ENCODE data around the gene PLA2G4B. TPM values are rescaled to one million over a fixed set of nuclear protein-coding genes. Genes with fewer than 3 reads are reported as not detected.
A peak's percentile ranks its signal among the peaks of the same experiment; 100 is the strongest.

The PLA2G4B gene
- total RNA-seq, 1 donor from 2014 or later: 1.6 TPM

- Histone ChIP-seq H3K27ac (ENCODE audit: low read depth, low read length) (no peak overlapping the region), H3K27me3 (ENCODE audit: control insufficient read depth in 3 of 3, insufficient read depth in 3 of 3, low read length in 3 of 3) (no peaks in the 10 kb centered on the region), H3K4me3 (ENCODE audit: low read length in 3 of 3) (no peak overlapping the region), H3K36me3 (ENCODE audit: control insufficient read depth in 3 of 3, insufficient read depth in 3 of 3, low read length in 3 of 3) (peaks cover 0 to 2% (median 0%) of the 10 kb centered on the region in 3 donors), H3K9ac (ENCODE audit: low read depth in 1 of 3, low read length in 3 of 3) (no peak overlapping the region), H3K9me3 (ENCODE audit: control insufficient read depth in 3 of 3, low read length in 3 of 3) (no peaks in the 10 kb centered on the region), H3K4me1 (ENCODE audit: control insufficient read depth in 3 of 3, insufficient read depth in 3 of 3, low read length in 3 of 3) (peaks cover 0 to 14% (median 6%) of the 10 kb centered on the region in 3 donors)
These were observed 32.1 kb upstream of the PLA2G4B start for GRCh38 chr15:41806291-41807181.

DNA sequence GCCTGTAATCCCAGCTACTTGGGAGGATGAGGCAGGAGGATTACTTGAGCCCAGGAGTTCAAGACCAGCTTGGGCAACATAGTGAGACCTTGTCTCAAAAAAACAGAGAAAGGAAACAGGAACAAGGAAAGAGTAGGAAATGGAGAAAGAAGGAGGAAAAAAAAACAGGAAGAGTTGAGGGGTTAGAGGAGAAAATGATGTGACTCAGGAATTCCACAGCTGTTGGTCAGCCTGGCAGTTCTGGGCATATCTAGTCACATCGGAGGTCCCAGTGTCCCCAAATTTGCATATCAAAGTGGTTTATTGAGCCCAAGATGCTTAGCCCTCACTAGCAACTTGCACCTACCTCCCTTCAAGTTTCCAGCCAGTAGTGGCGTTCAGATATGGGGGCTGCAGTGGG is 29.5 kb upstream of the PLA2G4B start:
- H3K4me3 ChIP-seq (ENCODE audit: low read length in 3 of 3): no peak overlapping the region
- no peaks in the 10 kb centered on the region for H3K27me3 ChIP-seq (ENCODE audit: control insufficient read depth in 3 of 3, insufficient read depth in 3 of 3, low read length in 3 of 3)
- H3K9ac ChIP-seq (ENCODE audit: low read depth in 1 of 3, low read length in 3 of 3): no peak overlapping the region
- H3K36me3 ChIP-seq (ENCODE audit: control insufficient read depth in 3 of 3, insufficient read depth in 3 of 3, low read length in 3 of 3): peaks cover 13 to 19% (median 15%) of the 10 kb centered on the region in 3 donors
- H3K4me1 ChIP-seq (ENCODE audit: control insufficient read depth in 3 of 3, insufficient read depth in 3 of 3, low read length in 3 of 3): peaks cover 0 to 15% (median 6%) of the 10 kb centered on the region in 3 donors
- H3K9me3 ChIP-seq (ENCODE audit: control insufficient read depth in 3 of 3, low read length in 3 of 3): no peaks in the 10 kb centered on the region
- H3K27ac ChIP-seq (ENCODE audit: low read depth, low read length): no peak overlapping the region

DNA sequence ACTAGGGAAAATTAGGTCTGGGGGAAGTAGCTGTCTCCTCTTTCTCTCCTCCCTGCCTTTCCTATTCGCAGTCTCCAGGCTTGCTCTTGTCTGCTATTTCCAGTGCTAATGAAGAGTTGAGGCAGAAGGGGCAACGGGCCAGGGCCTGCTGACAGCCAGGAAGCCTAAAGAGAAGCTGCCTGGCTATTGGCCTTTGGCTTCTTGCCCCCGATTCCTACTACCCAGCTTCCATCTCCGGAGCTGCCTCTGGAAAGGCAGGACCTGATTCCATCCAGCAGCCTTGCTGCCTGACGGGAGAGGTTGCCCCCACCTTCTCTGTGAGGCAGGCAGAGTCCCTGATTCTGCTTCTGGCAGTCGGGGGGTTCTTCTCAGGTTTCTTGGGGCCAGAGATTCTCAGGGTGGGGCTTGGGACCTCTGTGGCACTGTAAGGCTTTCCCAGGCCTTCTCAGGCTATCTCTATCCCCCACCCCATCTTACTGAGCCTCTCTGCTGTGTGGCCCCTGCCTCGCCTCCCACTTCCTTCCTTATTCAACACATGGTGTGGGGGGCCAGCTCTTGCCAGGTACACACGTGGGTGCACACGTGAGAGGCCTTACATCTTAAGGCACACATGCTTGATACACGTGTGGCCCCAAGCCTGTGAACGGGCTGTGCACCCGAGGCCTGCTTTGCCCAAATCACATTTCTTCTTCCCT is 29.0 kb upstream of the PLA2G4B start:
- H3K9me3 ChIP-seq (ENCODE audit: control insufficient read depth in 3 of 3, low read length in 3 of 3): no peaks in the 10 kb centered on the region
- H3K4me3 ChIP-seq (ENCODE audit: low read length in 3 of 3): no peak overlapping the region
- H3K27ac ChIP-seq (ENCODE audit: low read depth, low read length): no peak overlapping the region
- peaks cover 13 to 23% (median 20%) of the 10 kb centered on the region in 3 donors for H3K36me3 ChIP-seq (ENCODE audit: control insufficient read depth in 3 of 3, insufficient read depth in 3 of 3, low read length in 3 of 3)
- peak overlapping the region in 1 of 3 donors; percentile 3 for H3K9ac ChIP-seq (ENCODE audit: low read depth in 1 of 3, low read length in 3 of 3)
- H3K4me1 ChIP-seq (ENCODE audit: control insufficient read depth in 3 of 3, insufficient read depth in 3 of 3, low read length in 3 of 3): peaks cover 0 to 12% (median 2%) of the 10 kb centered on the region in 3 donors
- H3K27me3 ChIP-seq (ENCODE audit: control insufficient read depth in 3 of 3, insufficient read depth in 3 of 3, low read length in 3 of 3): no peaks in the 10 kb centered on the region

DNA sequence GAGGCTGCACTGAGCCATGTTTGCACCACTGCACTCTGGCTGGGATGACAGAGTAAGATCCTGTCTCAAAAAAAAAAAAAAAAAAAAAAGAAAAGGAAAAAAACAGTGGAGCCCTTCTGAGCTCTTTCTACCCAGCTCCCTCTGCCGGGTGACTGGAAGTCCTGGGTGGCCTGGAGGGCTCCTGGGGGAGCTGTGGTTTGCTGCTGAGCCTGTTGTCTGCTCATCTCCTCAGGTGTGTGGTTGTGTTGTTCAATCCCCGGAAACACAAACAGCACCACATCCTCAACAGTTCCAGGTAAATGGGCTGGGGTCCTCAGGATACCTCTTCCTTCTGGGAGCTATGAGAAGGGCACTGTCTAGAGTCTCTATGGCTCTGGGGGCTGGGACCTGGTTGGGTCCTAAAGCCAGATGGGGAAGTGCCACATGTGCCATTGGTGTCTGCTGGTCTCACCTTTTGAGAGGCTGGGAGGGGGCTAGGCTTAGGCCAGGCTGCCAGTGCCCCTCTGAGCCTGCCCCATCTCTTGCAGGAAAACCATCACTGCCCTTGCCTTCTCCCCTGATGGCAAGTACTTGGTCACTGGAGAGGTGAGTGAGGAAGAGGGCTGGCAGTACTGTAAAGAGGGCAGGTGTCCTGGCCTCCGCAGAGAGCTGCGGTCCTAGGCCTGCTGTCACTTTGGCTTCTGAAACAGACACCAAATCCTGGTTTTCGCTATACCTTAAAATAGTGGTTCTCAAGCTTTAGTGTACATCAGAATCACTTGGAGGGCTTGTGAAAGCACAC is 27.8 kb upstream of the PLA2G4B start:
- no peak overlapping the region for H3K4me3 ChIP-seq (ENCODE audit: low read length in 3 of 3)
- H3K27me3 ChIP-seq (ENCODE audit: control insufficient read depth in 3 of 3, insufficient read depth in 3 of 3, low read length in 3 of 3): no peaks in the 10 kb centered on the region
- H3K4me1 ChIP-seq (ENCODE audit: control insufficient read depth in 3 of 3, insufficient read depth in 3 of 3, low read length in 3 of 3): peaks cover 0 to 6% (median 2%) of the 10 kb centered on the region in 3 donors
- no peaks in the 10 kb centered on the region for H3K9me3 ChIP-seq (ENCODE audit: control insufficient read depth in 3 of 3, low read length in 3 of 3)
- H3K9ac ChIP-seq (ENCODE audit: low read depth in 1 of 3, low read length in 3 of 3): peak overlapping the region in 1 of 3 donors; percentile 25
- no peak overlapping the region for H3K27ac ChIP-seq (ENCODE audit: low read depth, low read length)
- H3K36me3 ChIP-seq (ENCODE audit: control insufficient read depth in 3 of 3, insufficient read depth in 3 of 3, low read length in 3 of 3): peaks cover 19 to 31% (median 29%) of the 10 kb centered on the region in 3 donors

DNA sequence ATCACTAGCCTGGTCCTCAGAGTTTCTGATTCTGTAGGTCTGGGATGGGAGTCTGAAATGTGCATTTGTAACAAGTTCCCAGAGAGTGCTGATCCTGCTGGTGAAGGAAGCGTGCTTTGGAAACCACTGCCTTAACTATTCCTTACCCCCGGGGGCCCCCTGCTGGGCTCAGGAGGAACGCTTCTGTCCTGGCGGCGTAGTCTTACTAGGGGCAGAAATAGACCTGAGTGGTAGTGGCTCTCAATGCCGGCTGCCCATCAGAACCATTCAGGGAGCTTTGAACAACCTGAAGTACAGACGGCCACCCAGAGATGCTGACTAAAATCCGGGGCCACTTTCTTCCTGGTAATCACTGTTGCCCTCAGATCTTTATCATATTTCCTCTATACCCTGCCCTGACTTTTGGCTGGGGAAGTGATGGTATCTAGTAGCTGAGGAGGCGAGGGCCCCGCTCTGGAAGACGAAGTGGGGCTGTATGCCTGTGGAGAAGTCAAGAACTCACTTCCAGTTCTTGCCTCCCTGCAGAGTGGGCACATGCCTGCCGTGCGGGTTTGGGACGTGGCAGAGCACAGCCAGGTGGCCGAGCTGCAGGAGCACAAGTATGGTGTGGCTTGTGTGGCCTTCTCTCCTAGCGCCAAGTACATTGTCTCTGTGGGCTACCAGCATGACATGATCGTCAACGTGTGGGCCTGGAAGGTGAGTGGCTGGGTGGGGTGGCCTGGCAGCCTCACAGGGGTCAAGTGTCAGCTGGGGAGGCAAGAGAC is 27.0 kb upstream of the PLA2G4B start:
- peaks cover 0 to 6% (median 2%) of the 10 kb centered on the region in 3 donors for H3K4me1 ChIP-seq (ENCODE audit: control insufficient read depth in 3 of 3, insufficient read depth in 3 of 3, low read length in 3 of 3)
- no peak overlapping the region for H3K27ac ChIP-seq (ENCODE audit: low read depth, low read length)
- no peaks in the 10 kb centered on the region for H3K9me3 ChIP-seq (ENCODE audit: control insufficient read depth in 3 of 3, low read length in 3 of 3)
- H3K4me3 ChIP-seq (ENCODE audit: low read length in 3 of 3): no peak overlapping the region
- H3K27me3 ChIP-seq (ENCODE audit: control insufficient read depth in 3 of 3, insufficient read depth in 3 of 3, low read length in 3 of 3): no peaks in the 10 kb centered on the region
- peaks cover 22 to 37% (median 31%) of the 10 kb centered on the region in 3 donors for H3K36me3 ChIP-seq (ENCODE audit: control insufficient read depth in 3 of 3, insufficient read depth in 3 of 3, low read length in 3 of 3)
- H3K9ac ChIP-seq (ENCODE audit: low read depth in 1 of 3, low read length in 3 of 3): no peak overlapping the region

DNA sequence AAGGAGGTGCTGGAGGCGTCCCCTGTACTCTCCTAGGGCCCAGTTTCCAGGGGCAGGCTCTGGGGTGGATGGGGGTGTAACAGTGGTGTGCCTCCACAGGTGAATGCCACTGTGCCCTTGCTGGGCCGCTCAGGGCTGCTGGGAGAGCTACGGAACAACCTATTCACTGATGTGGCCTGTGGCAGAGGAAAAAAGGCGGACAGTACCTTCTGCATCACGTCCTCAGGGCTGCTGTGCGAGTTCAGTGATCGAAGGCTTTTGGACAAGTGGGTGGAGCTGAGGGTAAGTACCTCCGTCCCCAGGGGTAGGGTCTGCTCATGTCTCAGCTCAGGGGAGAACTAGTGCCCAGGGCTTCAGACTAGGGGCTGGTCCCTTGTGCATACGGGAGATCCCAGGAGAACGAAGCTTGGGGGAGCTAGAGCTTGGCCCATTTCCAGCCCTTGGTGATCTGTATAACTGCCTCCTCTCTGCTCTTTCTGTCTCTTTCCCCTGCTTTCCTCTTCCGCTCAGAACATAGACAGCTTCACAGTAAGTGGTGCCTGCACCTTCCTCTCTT is 25.7 kb upstream of the PLA2G4B start:
- peaks cover 0 to 6% (median 2%) of the 10 kb centered on the region in 3 donors for H3K4me1 ChIP-seq (ENCODE audit: control insufficient read depth in 3 of 3, insufficient read depth in 3 of 3, low read length in 3 of 3)
- peaks cover 35 to 49% (median 43%) of the 10 kb centered on the region in 3 donors for H3K36me3 ChIP-seq (ENCODE audit: control insufficient read depth in 3 of 3, insufficient read depth in 3 of 3, low read length in 3 of 3)
- no peak overlapping the region for H3K4me3 ChIP-seq (ENCODE audit: low read length in 3 of 3)
- no peak overlapping the region for H3K27ac ChIP-seq (ENCODE audit: low read depth, low read length)
- no peaks in the 10 kb centered on the region for H3K9me3 ChIP-seq (ENCODE audit: control insufficient read depth in 3 of 3, low read length in 3 of 3)
- no peaks in the 10 kb centered on the region for H3K27me3 ChIP-seq (ENCODE audit: control insufficient read depth in 3 of 3, insufficient read depth in 3 of 3, low read length in 3 of 3)
- no peak overlapping the region for H3K9ac ChIP-seq (ENCODE audit: low read depth in 1 of 3, low read length in 3 of 3)

DNA sequence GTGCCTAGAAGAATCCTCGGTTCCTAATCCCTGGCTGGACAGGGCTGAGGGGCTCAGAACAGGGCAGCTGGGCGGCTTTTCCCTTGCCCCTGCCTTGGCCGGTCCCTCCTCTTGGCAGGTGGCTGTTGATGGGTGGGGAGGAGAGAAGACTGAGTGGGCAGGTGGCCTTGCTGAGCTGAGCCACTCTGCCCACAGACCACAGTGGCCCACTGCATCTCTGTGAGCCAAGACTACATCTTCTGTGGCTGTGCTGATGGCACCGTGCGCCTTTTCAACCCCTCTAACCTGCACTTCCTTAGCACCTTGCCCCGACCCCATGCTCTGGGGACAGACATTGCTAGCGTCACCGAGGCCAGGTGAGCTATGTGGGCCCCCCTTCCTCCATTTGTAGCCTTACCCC is 25.2 kb upstream of the PLA2G4B start:
- Histone ChIP-seq H3K4me3 (ENCODE audit: low read length in 3 of 3) (no peak overlapping the region), H3K9me3 (ENCODE audit: control insufficient read depth in 3 of 3, low read length in 3 of 3) (no peaks in the 10 kb centered on the region), H3K27me3 (ENCODE audit: control insufficient read depth in 3 of 3, insufficient read depth in 3 of 3, low read length in 3 of 3) (no peaks in the 10 kb centered on the region), H3K27ac (ENCODE audit: low read depth, low read length) (no peak overlapping the region), H3K9ac (ENCODE audit: low read depth in 1 of 3, low read length in 3 of 3) (no peak overlapping the region), H3K4me1 (ENCODE audit: control insufficient read depth in 3 of 3, insufficient read depth in 3 of 3, low read length in 3 of 3) (peaks cover 0 to 6% (median 2%) of the 10 kb centered on the region in 3 donors), H3K36me3 (ENCODE audit: control insufficient read depth in 3 of 3, insufficient read depth in 3 of 3, low read length in 3 of 3) (peaks cover 40 to 55% (median 48%) of the 10 kb centered on the region in 3 donors)

DNA sequence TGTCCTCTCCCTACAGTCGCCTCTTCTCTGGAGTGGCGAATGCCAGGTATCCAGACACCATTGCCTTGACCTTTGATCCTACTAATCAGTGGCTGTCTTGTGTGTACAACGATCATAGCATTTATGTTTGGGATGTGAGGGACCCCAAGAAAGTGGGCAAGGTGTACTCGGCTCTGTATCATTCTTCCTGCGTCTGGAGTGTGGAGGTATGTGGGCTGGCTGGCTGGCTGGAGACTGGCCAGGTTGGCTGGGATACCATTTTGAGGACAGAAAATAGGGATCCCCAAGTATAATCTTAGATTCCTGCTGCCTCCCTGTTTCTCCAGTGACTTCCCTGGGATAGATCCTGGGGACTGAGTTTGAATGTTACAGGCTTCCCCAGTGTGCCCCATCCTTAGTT is 24.1 kb upstream of the PLA2G4B start:
- Histone ChIP-seq H3K9ac (ENCODE audit: low read depth in 1 of 3, low read length in 3 of 3) (no peak overlapping the region), H3K27ac (ENCODE audit: low read depth, low read length) (no peak overlapping the region), H3K27me3 (ENCODE audit: control insufficient read depth in 3 of 3, insufficient read depth in 3 of 3, low read length in 3 of 3) (no peaks in the 10 kb centered on the region), H3K9me3 (ENCODE audit: control insufficient read depth in 3 of 3, low read length in 3 of 3) (no peaks in the 10 kb centered on the region), H3K36me3 (ENCODE audit: control insufficient read depth in 3 of 3, insufficient read depth in 3 of 3, low read length in 3 of 3) (peaks cover 49 to 64% (median 57%) of the 10 kb centered on the region in 3 donors), H3K4me3 (ENCODE audit: low read length in 3 of 3) (no peak overlapping the region), H3K4me1 (ENCODE audit: control insufficient read depth in 3 of 3, insufficient read depth in 3 of 3, low read length in 3 of 3) (peaks cover 0 to 6% (median 2%) of the 10 kb centered on the region in 3 donors)

GRCh38 chr15:41816788-41817187 is 21.9 kb upstream of the PLA2G4B start:
- Histone ChIP-seq H3K4me1 (ENCODE audit: control insufficient read depth in 3 of 3, insufficient read depth in 3 of 3, low read length in 3 of 3) (peaks cover 0 to 6% (median 5%) of the 10 kb centered on the region in 3 donors), H3K27ac (ENCODE audit: low read depth, low read length) (no peak overlapping the region), H3K9ac (ENCODE audit: low read depth in 1 of 3, low read length in 3 of 3) (no peak overlapping the region), H3K36me3 (ENCODE audit: control insufficient read depth in 3 of 3, insufficient read depth in 3 of 3, low read length in 3 of 3) (peaks cover 60 to 82% (median 66%) of the 10 kb centered on the region in 3 donors), H3K4me3 (ENCODE audit: low read length in 3 of 3) (no peak overlapping the region), H3K9me3 (ENCODE audit: control insufficient read depth in 3 of 3, low read length in 3 of 3) (no peaks in the 10 kb centered on the region), H3K27me3 (ENCODE audit: control insufficient read depth in 3 of 3, insufficient read depth in 3 of 3, low read length in 3 of 3) (no peaks in the 10 kb centered on the region)
